ENCODE measurements around the gene PCBP3.
"Not testable (repeated sequence)": the region's sequence is repeated elsewhere in the genome, so short reads cannot be mapped to it uniquely, and the experiment has no call there.

Gene PCBP3

DNA sequence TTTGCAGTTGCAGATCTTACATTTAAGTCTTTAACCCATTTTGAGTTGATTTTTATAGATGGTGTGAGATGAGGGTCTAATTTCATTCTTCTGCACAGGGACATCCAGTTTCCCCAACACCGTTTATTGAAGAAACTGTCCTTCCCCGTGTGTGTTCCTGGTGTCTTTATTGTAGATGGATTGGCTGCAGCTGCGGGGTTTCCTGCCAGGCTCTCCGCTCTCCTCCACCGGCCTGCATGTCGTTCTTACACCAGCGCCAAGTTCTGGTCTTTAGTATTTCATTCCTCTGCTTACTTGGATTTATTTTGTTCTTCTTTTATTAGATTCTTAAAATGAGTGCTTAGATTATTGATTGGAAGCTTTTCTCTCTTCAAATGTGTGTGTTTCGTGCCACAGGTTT is 239.1 kb downstream of the PCBP3 start:
- H3K4me3 ChIP-seq (ENCODE audit: low read length), result no peak overlapping the region
- no peak for TF ChIP-seq ZNF274 (IDR thresholded peaks at IDR 0.05; ENCODE audit: low read depth, low read length)

DNA sequence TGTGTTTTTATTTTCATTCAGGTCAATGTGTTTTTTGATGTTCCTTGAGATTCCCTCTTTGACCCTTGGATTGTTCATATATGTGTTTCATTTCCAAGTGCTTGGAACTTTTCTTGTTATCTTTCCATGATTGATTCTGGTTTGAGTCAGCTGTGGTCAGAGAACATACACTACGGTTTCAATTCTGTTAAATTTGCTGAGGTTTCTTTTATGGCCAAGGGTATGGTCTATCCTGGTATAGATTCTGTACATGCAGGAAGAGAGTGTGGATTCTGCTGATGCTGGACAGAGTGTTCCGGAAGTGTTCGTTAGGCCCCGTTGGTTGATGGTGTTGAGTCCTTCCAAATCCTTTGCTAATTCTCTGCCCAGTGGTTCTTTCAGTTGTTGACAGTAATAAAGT is 239.6 kb downstream of the PCBP3 start:
- TF ChIP-seq ZNF274 (IDR thresholded peaks at IDR 0.05; ENCODE audit: low read depth, low read length), result no peak
- H3K4me3 ChIP-seq (ENCODE audit: low read length), result no peak overlapping the region

DNA sequence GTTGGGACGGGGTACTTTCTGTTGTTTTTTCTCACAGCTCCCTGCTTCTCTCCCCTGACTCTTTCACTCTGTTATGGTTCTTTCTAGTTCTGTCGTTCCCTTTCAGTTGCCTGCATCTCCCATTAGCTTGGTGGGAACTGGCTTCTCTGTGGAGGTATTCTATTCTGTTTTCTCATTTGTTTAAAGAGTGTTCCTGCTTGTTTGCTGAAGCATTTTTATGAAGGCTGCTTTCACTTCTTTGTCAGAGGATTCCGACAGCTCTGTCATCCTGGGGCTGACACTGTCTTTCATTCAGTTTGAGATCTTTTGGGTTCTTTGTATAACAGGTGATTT is 242.0 kb downstream of the PCBP3 start:
- no peak for TF ChIP-seq ZNF274 (IDR thresholded peaks at IDR 0.05; ENCODE audit: low read depth, low read length)
- H3K4me3 ChIP-seq (ENCODE audit: low read length), result no peak overlapping the region

DNA sequence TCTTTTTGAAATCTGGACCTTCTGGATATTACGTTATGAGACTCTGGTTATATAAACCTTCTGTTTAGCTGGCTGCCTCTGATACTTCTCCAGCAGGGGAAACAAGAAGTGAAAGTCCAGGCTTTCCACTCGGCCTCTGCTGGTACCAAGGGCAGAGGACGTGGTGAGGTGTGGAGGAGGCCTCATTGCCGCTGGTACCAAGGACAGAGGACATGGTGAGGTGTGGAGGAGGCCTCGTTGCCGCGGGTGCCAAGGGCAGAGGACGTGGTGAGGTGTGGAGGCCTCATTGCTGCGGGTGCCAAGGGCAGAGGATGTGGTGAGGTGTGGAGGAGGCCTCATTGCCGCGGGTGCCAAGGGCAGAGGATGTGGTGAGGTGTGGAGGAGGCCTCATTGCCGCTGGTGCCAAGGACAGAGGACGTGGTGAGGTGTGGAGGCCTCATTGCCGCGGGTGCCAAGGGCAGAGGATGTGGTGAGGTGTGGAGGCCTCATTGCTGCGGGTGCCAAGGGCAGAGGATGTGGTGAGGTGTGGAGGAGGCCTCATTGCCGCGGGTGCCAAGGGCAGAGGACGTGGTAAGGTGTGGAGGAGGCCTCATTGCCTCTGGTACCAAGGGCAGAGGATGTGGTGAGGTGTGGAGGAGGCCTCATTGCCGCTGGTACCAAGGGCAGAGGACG is 242.5 kb downstream of the PCBP3 start:
- not testable (repeated sequence) for H3K4me3 ChIP-seq (ENCODE audit: low read length)

DNA sequence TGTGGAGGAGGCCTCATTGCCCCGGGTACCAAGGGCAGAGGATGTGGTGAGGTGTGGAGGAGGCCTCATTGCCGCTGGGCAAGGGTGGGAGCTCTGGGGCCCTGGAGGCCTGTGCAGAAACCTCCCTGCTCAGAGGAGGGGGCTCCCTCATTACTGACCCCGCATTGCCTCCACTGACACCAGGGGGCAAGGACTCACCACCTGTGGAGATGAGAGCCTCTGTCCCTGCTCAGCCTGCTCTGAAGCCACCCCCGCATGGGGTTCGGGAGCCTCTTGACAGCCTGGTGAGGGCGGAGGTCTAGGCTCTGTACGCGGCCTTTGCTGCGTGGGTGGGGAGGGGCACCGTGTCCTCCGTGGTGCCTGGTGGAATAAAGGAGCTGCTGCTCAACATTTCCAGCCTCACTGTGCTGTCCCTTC is 243.1 kb downstream of the PCBP3 start:
- H3K4me3 ChIP-seq (ENCODE audit: low read length), result no peak overlapping the region
- TF ChIP-seq ZNF274 (IDR thresholded peaks at IDR 0.05; ENCODE audit: low read depth, low read length), result no peak

DNA sequence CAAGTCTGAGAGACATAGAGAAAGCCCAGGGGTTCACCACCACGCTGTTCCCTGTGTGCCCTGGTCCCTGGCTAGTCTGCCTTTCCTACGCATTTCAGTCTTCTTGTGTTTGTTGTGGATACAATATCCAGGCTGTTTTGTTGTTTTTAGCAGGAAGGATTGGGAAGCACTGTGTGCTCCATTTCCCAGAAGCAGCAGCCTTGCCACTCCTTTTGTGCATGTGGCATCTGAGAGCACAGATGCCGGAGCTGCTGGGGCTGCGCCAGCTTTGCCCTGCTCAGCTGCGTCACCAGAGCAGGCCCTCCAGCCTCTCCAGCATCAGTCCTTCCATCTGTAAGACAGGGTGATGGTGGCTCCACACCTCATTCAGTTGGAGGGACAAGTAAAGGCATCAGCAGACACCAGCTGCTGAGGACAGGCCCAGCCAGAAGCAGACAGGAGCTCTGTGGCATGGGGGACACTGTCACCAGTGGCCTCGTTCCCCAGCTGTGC is 243.6 kb downstream of the PCBP3 start:
- no peak overlapping the region for H3K4me3 ChIP-seq (ENCODE audit: low read length)
- TF ChIP-seq ZNF274 (IDR thresholded peaks at IDR 0.05; ENCODE audit: low read depth, low read length), result no peak

DNA sequence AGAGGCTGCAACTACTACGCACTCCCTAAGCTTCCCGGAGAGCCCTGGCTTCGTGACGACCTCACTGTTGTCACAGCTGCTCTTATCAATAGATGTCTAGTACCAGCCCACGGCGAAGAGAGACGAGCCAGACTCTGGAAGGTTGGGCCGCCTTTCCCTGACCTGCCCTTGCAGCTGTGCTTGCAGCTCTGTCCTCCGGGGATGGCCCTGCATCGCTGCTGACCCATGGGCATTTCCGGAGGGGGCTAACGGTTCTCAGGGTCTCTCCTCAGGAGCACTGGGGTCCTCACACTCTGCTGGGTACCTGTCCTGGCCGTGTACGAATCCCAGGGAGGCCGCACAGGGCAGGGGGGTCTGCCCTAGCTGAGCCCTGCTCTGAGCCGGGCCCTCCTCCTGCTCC is 244.3 kb downstream of the PCBP3 start:
- no peak for TF ChIP-seq ZNF274 (IDR thresholded peaks at IDR 0.05; ENCODE audit: low read depth, low read length)

DNA sequence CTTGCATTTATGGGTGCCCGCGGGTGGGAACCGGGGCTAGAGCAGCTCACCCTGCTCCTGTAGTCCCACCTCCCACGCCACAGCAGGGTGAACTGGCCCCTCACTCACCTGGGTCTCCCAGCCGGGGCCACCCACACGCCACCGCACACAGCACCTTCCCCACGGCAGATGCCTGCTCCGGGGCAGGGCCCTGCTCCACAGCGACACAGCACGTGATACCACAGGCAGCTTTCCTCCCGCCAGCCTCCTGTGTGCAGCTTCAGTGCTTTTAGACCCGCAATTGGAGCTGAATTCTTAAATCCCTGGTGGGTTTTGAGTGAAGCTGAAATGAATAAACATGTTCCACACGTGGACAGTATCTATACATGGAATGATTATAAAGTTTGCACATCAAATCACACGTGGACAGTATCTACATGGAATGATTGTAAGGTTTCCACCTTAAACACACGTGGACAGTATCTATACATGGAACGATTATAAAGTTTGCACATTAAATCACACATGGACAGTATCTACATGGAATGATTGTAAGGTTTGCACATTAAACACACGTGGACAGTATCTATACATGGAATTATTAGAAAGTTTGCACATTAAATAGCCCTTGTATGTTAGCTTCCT is 245.0 kb downstream of the PCBP3 start:
- H3K4me3 ChIP-seq (ENCODE audit: low read length), result no peak overlapping the region
- TF ChIP-seq ZNF274 (IDR thresholded peaks at IDR 0.05; ENCODE audit: low read depth, low read length), result no peak

More for the DNA sequence above, 244.3 kb downstream of the PCBP3 start:
- no peak overlapping the region for H3K4me3 ChIP-seq (ENCODE audit: low read length)

DNA sequence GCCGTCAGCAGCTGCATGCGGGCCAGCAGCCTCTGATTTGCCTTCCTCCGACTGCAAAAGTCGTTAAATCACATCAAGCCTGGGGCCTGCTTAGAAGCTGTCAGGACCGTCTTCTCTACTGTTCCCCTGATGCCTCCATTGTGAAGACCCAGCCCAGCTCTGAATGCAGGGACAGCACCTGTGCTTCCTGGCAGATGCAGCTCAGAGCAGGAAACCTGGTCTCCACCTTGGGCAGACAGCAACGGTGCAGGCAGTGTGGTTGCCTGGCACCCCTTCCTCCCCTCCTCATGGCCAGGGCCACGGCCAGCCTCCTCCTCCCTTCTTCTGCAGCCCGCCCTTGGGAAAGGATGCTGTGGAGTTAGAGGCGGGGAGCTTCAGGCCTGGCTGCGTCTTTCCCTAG is 245.7 kb downstream of the PCBP3 start:
- no peak overlapping the region for H3K4me3 ChIP-seq (ENCODE audit: low read length)
- TF ChIP-seq ZNF274 (IDR thresholded peaks at IDR 0.05; ENCODE audit: low read depth, low read length), result no peak

DNA sequence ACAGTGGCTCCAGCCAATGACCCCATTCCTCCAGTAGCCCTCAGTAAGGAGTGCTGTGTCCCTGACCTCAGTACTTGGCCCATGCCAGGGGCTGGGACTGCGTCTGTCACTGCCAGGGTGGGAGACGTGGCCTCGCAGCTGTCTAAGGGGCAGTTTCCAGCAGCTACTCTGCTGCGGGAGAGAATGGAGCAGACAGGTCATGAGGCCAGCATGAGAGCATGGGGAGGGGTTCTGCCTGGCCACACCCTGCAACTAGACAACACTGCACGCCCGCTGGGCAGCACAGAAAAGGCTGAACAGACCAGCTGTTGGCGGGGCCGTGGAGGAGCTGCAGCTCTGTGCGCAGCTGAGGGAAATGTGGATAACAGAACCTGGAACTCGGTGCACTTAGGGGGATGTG is 246.4 kb downstream of the PCBP3 start:
- no peak for TF ChIP-seq ZNF274 (IDR thresholded peaks at IDR 0.05; ENCODE audit: low read depth, low read length)
- H3K4me3 ChIP-seq (ENCODE audit: low read length), result no peak overlapping the region

DNA sequence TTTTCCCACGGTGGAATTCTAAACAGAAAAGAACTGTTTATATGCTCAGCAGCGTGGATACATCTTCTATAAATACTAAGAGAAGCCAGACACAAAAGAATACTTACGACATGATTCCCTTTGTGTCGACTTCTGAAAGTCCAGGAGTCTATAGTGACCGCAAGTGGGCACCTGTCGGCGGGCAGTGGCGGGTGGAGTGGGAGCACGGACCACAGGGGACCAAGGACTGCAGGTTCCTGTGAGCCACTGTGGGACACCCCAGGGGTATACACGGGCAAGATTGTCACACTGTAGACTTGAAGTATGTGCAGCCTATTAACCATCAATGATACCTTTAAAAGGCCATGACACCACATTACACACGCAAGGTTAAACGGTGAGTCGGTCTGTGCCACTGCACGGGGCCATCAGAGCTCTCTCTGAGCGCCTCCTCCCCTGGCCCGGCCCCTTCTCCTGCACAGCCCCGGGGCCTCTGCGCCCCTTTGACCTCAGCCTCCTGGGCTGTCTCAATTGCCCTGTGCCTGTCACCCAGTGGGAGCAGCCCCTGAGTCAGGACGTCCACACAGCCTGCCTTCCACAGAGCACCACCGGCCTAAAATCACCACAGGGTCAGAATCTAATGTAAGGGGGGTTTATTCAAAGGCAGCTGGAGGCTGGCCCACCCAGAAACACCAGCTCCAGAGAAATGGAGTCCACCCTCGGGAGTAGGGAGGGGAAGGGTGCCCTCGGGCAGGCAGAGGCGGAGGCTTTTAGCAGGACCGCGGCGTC is 248.0 kb downstream of the PCBP3 start:
- no peak for TF ChIP-seq ZNF274 (IDR thresholded peaks at IDR 0.05; ENCODE audit: low read depth, low read length)
- H3K4me3 ChIP-seq (ENCODE audit: low read length), result no peak overlapping the region

DNA sequence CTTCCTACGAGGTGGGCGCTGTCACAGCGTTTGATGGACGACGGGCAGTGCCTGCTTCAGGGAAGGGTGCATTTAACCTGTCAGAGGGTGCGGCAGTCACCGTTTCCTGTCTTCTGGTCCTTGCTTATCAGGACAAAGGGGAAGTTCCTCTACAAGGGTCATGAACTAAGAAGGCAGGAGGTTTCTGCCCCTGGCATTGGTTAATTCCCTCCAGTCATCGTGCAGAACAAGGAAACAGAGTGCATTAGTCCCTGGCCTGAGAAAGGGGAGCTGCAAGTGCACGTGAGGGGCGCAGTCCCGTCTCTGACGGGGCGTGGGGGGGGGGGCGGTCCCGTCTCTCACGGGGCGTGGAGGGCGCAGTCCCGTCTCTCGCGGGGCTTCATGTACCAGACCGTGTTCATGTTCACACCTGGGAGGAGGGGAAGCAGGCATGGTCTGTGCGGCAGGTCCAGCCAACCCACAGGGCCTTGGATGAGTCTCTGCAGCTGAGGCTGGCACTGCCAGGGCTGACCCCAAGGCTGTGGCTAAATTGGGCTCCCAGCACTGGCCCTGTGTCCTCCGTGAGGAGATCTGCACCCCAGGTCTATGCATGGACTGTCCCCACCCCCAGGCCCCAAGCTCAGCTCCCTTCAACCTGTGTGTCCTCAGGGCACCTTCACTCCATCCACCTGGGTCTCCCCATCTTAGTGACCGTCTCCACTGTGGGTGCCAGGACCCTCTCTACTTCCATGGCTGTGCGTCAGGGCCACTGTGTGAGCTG is 248.8 kb downstream of the PCBP3 start:
- no peak for TF ChIP-seq ZNF274 (IDR thresholded peaks at IDR 0.05; ENCODE audit: low read depth, low read length)
- no peak overlapping the region for H3K4me3 ChIP-seq (ENCODE audit: low read length)

DNA sequence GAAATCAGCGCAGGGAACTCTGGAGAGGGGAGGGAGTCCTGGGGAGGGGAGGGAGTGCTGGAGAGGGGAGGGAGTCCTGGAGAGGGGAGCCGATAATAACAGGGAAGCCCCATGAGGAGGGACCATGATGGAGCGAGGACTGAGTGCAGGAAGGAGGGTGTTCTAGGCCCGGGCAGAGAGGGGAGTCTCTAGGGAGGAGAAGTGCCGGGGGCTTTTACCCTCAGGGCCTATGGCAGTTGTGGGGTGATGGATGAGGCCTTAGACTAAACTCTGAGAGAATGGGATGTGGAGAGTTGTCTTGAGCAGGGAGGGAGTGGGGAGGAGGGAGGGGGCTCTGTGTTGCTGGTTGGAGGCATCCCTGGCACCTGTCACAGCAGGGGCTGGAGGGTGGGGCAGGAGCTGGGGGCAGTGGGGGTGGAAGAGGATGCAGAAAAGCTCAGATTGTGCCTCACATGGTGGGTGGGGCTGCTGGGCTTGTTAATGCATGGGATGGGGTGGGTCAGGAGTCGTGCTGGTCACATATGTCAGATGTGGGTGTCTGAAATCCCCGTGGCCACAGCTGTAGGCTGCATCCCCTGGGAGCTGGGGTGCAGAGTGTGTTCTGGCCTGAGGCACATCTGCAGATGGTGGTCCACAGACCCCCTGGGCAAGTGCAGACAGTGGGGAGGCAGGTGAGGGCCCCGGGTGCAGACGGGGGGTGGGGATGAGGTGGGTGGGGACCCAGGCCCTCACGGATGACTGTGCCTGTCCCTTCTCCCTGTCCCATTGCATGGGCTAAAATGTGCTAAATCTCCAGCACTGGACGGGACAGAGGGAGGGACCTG is 249.6 kb downstream of the PCBP3 start:
- TF ChIP-seq ZNF274 (IDR thresholded peaks at IDR 0.05; ENCODE audit: low read depth, low read length), result no peak

More for the DNA sequence above, 249.6 kb downstream of the PCBP3 start:
- H3K4me3 ChIP-seq (ENCODE audit: low read length), result no peak overlapping the region

Data from GM08714 (cell line).